RWPE2 (cell line): ENCODE data around the gene FITM1.

Source experiments
- ATAC-seq: fragments of 200-7000 bp; cut with Tn5 transposase; 3 replicates; pipeline ENCODE4 v1.9.1; 2021; ENCODE audit warnings: low read depth
- DNase-seq: peaks from one replicate; pipeline ENCODE4 v3.0.0-alpha.2; 2020; ENCODE audit warnings: low spot score
- H3K27ac ChIP-seq: fragments of 450-650 bp; 2 replicates; pipeline ENCODE4 v1.5.1; 2017; ENCODE audit warnings: mild to moderate bottlenecking; ENCODE audit not compliant: poor library complexity, severe bottlenecking
- H3K27me3 ChIP-seq: fragments of 250-450 bp; sonication (Bioruptor Pico); 2 replicates; pipeline ENCODE4 v1.5.1; 2021; ENCODE audit warnings: mild to moderate bottlenecking, moderate library complexity; ENCODE audit not compliant: insufficient read depth, poor library complexity, severe bottlenecking
- H3K36me3 ChIP-seq: fragments of 250-450 bp; sonication (Bioruptor Pico); 2 replicates; pipeline ENCODE4 v1.5.1; 2020; ENCODE audit warnings: low read depth, mild to moderate bottlenecking, moderate library complexity
- H3K4me1 ChIP-seq: fragments of 250-450 bp; sonication (Bioruptor Pico); 2 replicates; pipeline ENCODE4 v1.5.1; 2021; ENCODE audit warnings: mild to moderate bottlenecking, moderate library complexity; ENCODE audit not compliant: insufficient read depth, poor library complexity, severe bottlenecking
- H3K4me3 ChIP-seq: fragments of 250-450 bp; sonication (Bioruptor Pico); 2 replicates; pipeline ENCODE4 v1.5.1; 2021; ENCODE audit warnings: mild to moderate bottlenecking, moderate library complexity; ENCODE audit not compliant: severe bottlenecking
- H3K9me3 ChIP-seq: fragments of 250-450 bp; sonication (Bioruptor Pico); 2 replicates; pipeline ENCODE4 v1.5.1; 2021; ENCODE audit warnings: mild to moderate bottlenecking, moderate library complexity; ENCODE audit not compliant: severe bottlenecking
- CTCF ChIP-seq: fragments of 450-650 bp; IDR thresholded peaks from one replicate; pipeline ENCODE4 v1.5.1; 2017; ENCODE audit warnings: mild to moderate bottlenecking, moderate library complexity; ENCODE audit not compliant: poor library complexity, severe bottlenecking

FITM1 gene, protein sequence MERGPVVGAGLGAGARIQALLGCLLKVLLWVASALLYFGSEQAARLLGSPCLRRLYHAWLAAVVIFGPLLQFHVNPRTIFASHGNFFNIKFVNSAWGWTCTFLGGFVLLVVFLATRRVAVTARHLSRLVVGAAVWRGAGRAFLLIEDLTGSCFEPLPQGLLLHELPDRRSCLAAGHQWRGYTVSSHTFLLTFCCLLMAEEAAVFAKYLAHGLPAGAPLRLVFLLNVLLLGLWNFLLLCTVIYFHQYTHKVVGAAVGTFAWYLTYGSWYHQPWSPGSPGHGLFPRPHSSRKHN

GRCh38 chr14:24130380-24130716 lies at the start of gene FITM1:
TSS of gene FITM1 (plus strand) at chr14:24130659. CDS start at chr14:24131564, 905 bp downstream.
- no peak within 1 kb of the TSS for H3K27ac ChIP-seq
- H3K4me1 ChIP-seq: peaks cover 5% of the 10 kb centered on the region
- H3K4me3 ChIP-seq: no peak within 1 kb of the TSS
- TF ChIP-seq CTCF: no peak
- DNase-seq (no peak), ATAC-seq (no peak)
- no peaks in the 10 kb centered on the region for H3K9me3 ChIP-seq
- H3K27me3 ChIP-seq: no peaks in the 10 kb centered on the region
- H3K36me3 ChIP-seq: no peaks in the 10 kb centered on the region

DNA sequence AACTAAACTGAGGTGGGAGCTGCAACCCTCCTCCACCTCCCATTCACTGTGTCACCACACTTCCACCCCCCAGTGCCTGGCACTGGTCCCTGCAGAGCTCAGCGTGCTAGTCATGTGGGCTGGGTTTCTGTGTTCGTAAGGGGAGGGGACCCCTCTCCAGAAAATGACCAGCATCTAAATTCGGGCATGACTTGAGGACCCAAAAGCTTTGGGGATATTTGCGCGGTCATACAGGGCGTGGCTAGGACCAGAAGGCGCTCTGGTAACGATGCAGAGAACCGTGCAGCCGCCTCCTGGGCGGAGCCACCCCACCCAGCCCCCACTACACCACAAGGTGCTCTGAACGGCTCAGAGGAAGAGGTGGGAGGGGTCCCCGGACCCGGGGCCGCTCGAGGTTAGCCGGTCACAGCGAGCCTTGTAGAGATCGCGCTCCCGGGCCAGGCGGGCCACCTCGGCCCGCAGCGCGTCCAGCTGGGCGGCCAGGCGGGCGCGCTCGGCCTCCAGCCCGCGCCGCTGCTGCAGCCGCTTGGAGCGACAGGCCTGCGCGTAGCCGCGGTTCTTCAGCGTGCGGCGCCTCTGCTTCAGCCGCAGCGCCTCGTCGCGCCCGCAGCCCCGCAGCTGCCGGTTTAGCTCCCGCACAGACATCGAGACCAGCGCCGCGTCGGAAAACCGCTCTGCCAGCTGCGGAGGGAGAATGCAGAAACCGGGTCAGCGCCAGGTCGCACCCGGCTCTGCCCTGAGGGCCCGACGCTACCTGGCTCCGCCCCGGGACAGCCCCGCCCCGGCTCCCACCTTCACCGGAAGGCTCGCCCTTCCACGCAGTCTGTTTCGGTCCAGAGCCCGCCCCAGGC lies 49.3 kb upstream of the FITM1 start:
- no peak overlapping the region for H3K27ac ChIP-seq
- H3K9me3 ChIP-seq: no peaks in the 10 kb centered on the region
- no peaks in the 10 kb centered on the region for H3K4me1 ChIP-seq
- H3K4me3 ChIP-seq: peak overlapping the region; percentile 43
- no peaks in the 10 kb centered on the region for H3K36me3 ChIP-seq
- peak; percentile 78 for ATAC-seq
- TF ChIP-seq CTCF: no peak
- no peaks in the 10 kb centered on the region for H3K27me3 ChIP-seq
- peak; percentile 66 for DNase-seq

GRCh38 chr14:24081739-24082211 lies 48.7 kb upstream of the FITM1 start:
- no peaks in the 10 kb centered on the region for H3K4me1 ChIP-seq
- peak overlapping the region; percentile 43 for H3K4me3 ChIP-seq
- H3K27ac ChIP-seq: no peak overlapping the region
- no peak for TF ChIP-seq CTCF
- no peaks in the 10 kb centered on the region for H3K27me3 ChIP-seq
- no peaks in the 10 kb centered on the region for H3K9me3 ChIP-seq
- no peaks in the 10 kb centered on the region for H3K36me3 ChIP-seq
- ATAC-seq: no peak
- DNase-seq: peak; percentile 53

DNA sequence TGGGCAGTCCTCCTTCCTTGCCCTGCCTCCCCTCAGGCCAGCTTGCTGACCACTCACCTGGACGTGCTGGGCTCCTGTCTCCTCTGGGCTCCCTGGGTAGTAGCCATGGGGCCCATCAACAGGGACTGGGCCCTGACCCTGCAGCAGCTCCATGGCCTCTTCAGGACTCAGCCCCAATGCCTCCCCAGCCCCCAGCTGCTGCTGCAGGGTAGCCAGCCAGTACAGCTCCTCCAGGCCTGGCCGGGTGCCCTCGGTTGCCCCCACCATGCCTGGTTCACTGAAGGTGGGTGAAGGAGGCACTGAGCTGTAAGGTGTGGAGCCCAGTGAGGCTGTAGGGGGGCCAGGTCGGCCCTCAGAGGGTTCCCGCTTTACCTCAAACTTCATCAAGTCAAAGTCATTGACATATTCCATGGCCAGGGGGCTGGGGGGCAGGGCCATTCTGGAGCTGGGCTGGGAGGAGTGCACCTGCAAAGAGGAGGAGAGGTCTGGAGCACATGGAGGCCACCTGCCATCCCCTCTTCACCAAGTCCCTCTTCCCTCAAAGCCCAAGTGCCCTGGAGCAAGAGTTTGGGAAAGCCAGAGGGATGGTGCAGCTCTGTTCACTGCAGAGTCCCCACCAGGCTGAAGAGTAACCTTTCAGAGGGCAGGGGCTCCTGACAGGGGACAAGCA lies 47.9 kb upstream of the FITM1 start:
- no peak for ATAC-seq
- Histone ChIP-seq H3K27ac (no peak overlapping the region), H3K9me3 (no peaks in the 10 kb centered on the region), H3K4me3 (no peak overlapping the region), H3K27me3 (no peaks in the 10 kb centered on the region), H3K36me3 (no peaks in the 10 kb centered on the region), H3K4me1 (no peaks in the 10 kb centered on the region)
- no peak for TF ChIP-seq CTCF
- peak; percentile 62 for DNase-seq
